ENCODE data around the gene MYF6.

DNA sequence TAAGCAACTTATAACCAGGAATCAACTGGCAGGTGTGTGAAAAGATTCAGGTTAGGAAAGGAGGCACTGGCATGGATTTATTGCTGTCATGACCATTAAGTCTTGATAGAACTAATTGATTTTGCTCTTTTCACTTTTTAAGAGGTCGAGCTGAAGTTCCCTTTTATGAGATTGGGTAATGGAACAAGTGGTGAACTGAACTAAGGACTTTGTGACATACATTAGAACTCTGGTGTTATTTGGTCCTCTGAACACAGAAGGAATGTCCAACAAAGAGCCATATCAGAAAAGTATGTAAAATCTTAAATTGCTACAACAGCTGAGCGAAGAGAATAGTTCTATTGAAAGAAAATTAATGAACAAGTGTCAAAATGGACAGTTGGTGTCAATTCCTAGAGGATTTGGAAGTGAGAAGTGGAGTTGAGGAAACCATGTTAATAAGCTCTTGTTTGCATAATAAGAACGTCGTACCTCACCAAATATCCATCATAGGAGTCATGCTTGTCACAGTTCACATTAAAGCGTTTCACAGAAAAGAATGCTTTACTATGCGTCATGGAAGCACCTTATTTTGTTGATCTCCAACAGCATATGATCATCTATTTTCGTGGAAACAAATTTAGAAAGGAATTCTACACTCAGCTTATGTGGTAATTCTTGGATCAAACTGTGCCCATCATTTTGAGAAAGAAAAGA, 8.4 kb upstream of the MYF6 start:
- TF ChIP-seq, protein P1, sequence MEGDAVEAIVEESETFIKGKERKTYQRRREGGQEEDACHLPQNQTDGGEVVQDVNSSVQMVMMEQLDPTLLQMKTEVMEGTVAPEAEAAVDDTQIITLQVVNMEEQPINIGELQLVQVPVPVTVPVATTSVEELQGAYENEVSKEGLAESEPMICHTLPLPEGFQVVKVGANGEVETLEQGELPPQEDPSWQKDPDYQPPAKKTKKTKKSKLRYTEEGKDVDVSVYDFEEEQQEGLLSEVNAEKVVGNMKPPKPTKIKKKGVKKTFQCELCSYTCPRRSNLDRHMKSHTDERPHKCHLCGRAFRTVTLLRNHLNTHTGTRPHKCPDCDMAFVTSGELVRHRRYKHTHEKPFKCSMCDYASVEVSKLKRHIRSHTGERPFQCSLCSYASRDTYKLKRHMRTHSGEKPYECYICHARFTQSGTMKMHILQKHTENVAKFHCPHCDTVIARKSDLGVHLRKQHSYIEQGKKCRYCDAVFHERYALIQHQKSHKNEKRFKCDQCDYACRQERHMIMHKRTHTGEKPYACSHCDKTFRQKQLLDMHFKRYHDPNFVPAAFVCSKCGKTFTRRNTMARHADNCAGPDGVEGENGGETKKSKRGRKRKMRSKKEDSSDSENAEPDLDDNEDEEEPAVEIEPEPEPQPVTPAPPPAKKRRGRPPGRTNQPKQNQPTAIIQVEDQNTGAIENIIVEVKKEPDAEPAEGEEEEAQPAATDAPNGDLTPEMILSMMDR (IDR thresholded peaks at IDR 0.05; ENCODE audit: borderline replicate concordance, extremely low read depth, low read length, poor library complexity, severe bottlenecking): no peak
- TF ChIP-seq EZH2 (IDR thresholded peaks at IDR 0.05; ENCODE audit: borderline replicate concordance, low read depth, low read length, severe bottlenecking): no peak
